GM13977 (cell line): ENCODE measurements around the gene NR2E3.
A peak's percentile ranks its signal among the peaks of the same experiment; 100 is the strongest.

Source experiments
- DNase-seq: peaks from one replicate; pipeline ENCODE4 v3.0.0; 2012; ENCODE audit warnings: low spot score
- in situ Hi-C: fragments of 300-500 bp; cut with MboI; formaldehyde crosslinking; loops from one replicate; pipeline ENCODE4 v1.12.0; 2022; ENCODE audit warnings: low sequenced_read_pairs, low pct_unique_long_range_greater_than_20kb, mixed read lengths, inconsistent platforms; ENCODE audit not compliant: unreplicated experiment
- TF ChIP-seq, protein P1 (sequence below): IDR thresholded peaks from 2 replicates; pipeline ENCODE4 v1.5.1; 2012; ENCODE audit warnings: mild to moderate bottlenecking, control low read depth; ENCODE audit not compliant: insufficient read depth; ENCODE audit errors: extremely low read depth, missing control alignments

NR2E3 gene

DNA sequence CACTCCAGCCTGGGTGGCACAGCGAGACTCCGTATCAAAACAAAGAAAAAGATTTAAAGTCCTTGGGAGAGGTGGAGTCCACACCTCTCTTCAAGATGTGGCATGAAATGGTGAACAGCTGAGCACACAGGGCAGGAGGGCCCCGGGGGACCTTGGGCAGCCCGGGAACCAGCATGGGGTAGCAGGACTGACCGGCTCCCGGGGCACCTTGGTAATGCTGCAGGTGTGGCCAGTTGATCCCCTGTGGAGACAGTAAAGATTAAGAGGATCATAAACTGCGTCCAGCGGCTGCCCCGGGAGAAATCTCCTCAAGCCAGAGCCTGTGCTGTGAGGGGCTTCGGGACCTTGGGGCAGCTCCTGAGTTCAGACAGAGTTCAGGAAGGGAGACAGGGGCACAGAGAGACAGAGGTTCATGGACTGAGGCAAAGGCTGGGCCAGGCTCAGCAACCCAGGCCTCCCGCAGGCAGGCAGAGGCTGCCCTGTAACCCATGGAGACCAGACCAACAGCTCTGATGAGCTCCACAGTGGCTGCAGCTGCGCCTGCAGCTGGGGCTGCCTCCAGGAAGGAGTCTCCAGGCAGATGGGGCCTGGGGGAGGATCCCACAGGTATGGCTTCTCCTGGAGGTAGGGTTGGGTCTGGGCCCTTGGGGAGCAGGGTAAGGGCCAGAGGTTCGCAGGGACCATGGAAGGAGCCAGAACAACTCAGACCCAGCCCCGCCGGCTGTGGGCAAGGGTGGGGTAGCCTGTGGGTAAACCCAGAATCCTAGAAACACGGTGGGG is at the start of gene NR2E3:
Gene NR2E3, plus strand, starts transcription at position 299 of the 780 bp plus-strand sequence. Its CDS starts 190 bp downstream, at position 489.
- TF ChIP-seq, protein P1, sequence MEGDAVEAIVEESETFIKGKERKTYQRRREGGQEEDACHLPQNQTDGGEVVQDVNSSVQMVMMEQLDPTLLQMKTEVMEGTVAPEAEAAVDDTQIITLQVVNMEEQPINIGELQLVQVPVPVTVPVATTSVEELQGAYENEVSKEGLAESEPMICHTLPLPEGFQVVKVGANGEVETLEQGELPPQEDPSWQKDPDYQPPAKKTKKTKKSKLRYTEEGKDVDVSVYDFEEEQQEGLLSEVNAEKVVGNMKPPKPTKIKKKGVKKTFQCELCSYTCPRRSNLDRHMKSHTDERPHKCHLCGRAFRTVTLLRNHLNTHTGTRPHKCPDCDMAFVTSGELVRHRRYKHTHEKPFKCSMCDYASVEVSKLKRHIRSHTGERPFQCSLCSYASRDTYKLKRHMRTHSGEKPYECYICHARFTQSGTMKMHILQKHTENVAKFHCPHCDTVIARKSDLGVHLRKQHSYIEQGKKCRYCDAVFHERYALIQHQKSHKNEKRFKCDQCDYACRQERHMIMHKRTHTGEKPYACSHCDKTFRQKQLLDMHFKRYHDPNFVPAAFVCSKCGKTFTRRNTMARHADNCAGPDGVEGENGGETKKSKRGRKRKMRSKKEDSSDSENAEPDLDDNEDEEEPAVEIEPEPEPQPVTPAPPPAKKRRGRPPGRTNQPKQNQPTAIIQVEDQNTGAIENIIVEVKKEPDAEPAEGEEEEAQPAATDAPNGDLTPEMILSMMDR = no peak
- in situ Hi-C loops = no loop called here
- DNase-seq = peak; percentile 22

DNA sequence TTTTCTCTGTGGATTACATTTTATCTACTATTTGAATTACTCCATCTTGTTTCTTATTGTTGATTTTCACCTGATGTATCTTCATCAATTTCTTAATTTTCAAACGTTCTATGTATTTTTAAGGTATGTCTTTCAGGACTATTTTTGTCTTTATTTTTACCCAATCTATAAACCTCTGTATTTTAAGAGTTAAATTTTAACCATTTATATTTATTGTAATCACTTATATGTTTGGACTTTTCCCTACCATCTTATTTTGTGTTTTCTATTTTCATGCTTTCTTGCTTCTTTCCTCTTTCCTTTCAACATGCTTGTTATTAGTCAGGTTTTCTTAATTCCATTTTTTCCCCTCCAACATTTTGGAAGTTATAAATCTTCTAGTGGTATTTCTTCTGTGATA is 49.5 kb upstream of the NR2E3 start:
- no peak for DNase-seq
- TF ChIP-seq, protein P1 = no peak
- in situ Hi-C loops = no loop called here

DNA sequence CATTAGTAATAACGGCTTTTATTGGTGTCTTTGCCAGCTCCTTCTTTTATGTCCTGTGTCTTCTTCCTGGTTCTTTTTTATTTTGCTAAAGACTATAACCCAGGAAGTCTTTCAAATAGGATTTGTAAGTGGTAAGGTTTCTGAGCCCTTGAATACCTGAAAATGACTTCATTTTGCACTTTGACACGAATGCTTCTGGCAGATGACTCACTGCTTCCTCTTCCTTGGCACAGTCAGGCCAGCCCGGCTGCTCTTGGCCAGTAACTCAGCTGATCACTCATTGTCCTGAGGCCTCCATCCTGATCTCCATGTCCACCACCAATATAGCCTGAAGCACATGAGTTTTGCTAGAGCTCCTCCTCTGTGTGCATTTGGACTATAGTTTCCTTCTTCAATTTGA is 48.7 kb upstream of the NR2E3 start:
- TF ChIP-seq, protein P1 = no peak
- in situ Hi-C loops = no loop called here
- no peak for DNase-seq

GRCh38 chr15:71768184-71768583 is 42.2 kb upstream of the NR2E3 start:
- in situ Hi-C loops = no loop called here
- DNase-seq = no peak

GRCh38 chr15:71773206-71773859 is 37.0 kb upstream of the NR2E3 start:
- no peak for DNase-seq
- in situ Hi-C loops = no loop called here

More at GRCh38 chr15:71768184-71768583, 42.2 kb upstream of the NR2E3 start:
- TF ChIP-seq, protein P1 = no peak

DNA sequence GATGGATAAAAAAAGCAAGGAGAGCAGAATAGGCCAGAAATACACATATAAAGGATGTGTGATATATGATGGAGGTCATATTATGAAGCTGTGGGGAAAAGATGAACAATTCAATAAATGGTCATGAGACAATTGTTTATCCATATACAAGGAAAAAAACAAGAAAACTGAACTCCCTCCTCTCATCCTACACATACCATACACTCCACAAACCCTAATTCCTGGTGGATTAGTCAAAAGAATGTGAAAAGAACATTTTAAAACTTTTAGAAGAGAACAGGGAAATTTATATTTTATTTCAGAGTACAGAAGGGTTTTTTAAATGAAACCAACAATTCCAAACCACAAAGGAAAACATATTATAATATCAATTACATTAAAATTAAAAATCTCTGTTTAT is 34.5 kb upstream of the NR2E3 start:
- TF ChIP-seq, protein P1 = no peak
- no peak for DNase-seq
- in situ Hi-C loops = no loop called here

More at GRCh38 chr15:71773206-71773859, 37.0 kb upstream of the NR2E3 start:
- TF ChIP-seq, protein P1 = no peak
